SK-N-SH (cell line): ENCODE measurements around the gene SIGLECL1. TPM values are rescaled to one million over a fixed set of nuclear protein-coding genes. Genes with fewer than 3 reads are reported as not detected.

ENCODE experiments used
- CTCF ChIA-PET: fragments of 300-600, 350-600 bp; formaldehyde crosslinking; extraction: SDS; loops from one replicate; lab custom pipeline; 2021; lab: Yijun Ruan, JAX
- POLR2A ChIA-PET: fragments of 350-600 bp; sonication (Branson Sonifier 250); formaldehyde crosslinking; extraction: SDS; loops from one replicate; lab custom pipeline; 2020; ENCODE audit warnings: antibody characterized with exemption, inconsistent platforms; lab: Yijun Ruan, JAX
- DNase-seq: peaks from one replicate; pipeline ENCODE4 v3.0.0; 2012
- H2AFZ ChIP-seq: fragments of 200-600 bp; sonication (generic); 2 replicates; pipeline ENCODE4 v1.8.1; 2016; ENCODE audit warnings: antibody characterized with exemption, mild to moderate bottlenecking, low read depth
- H3F3A ChIP-seq: fragments of 200-600 bp; sonication (generic); replicated peaks from 2 replicates; pipeline ENCODE3; 2016; ENCODE audit warnings: antibody characterized with exemption, mild to moderate bottlenecking; ENCODE audit not compliant: insufficient read depth
- H3K27ac ChIP-seq, 2 experiments: fragments of 200-500 bp in 1 of 2; fragments of 200-600 bp in 1 of 2; sonication (Bioruptor generic) in 1 of 2; sonication (generic), shearing (Covaris generic) in 1 of 2; 2 replicates each; pipeline versions ENCODE4 v1.5.1 to v1.6.1; 2014 to 2016; ENCODE audit warnings: low read depth in 2 of 2, inconsistent platforms in 1 of 2, low read length in 1 of 2, mild to moderate bottlenecking in 1 of 2, mixed read lengths in 1 of 2
- H3K27me3 ChIP-seq: fragments of 200-600 bp; sonication (generic), shearing (Covaris generic); 2 replicates; pipeline ENCODE4 v1.6.1; 2016; ENCODE audit warnings: mixed run types; ENCODE audit not compliant: insufficient read depth
- H3K36me3 ChIP-seq, 2 experiments: fragments of 200-500 bp in 1 of 2; fragments of 200-600 bp in 1 of 2; sonication (Bioruptor generic) in 1 of 2; sonication (generic) in 1 of 2; replicated peaks in 1 of 2; 2 replicates each; pipeline versions ENCODE3 to v1.5.1; 2014 to 2016; ENCODE audit warnings: low read length in 1 of 2, mild to moderate bottlenecking in 1 of 2; ENCODE audit not compliant: insufficient read depth in 2 of 2, control insufficient read depth in 1 of 2
- H3K4me1 ChIP-seq, 2 experiments: fragments of 200-500 bp in 1 of 2; fragments of 200-600 bp in 1 of 2; sonication (Bioruptor generic) in 1 of 2; sonication (generic), shearing (Covaris generic) in 1 of 2; 2 replicates each; pipeline versions ENCODE4 v1.5.1 to v1.6.1; 2014 to 2016; ENCODE audit warnings: low read depth in 1 of 2, low read length in 1 of 2, mixed run types in 1 of 2; ENCODE audit not compliant: insufficient read depth in 2 of 2, control insufficient read depth in 1 of 2
- H3K4me2 ChIP-seq: fragments of 200-600 bp; sonication (generic), shearing (Covaris generic); 2 replicates; pipeline ENCODE4 v1.6.1; 2017; ENCODE audit warnings: mixed run types
- H3K4me3 ChIP-seq, 2 experiments: fragments of 200-500 bp in 1 of 2; fragments of 200-600 bp in 1 of 2; sonication (Bioruptor generic) in 1 of 2; sonication (generic), shearing (Covaris generic) in 1 of 2; 2 replicates each; pipeline versions ENCODE4 v1.5.1 to v1.8.1; 2014 to 2016; ENCODE audit warnings: low read depth in 2 of 2, inconsistent platforms in 1 of 2, low read length in 1 of 2, mild to moderate bottlenecking in 1 of 2, mixed read lengths in 1 of 2, moderate library complexity in 1 of 2
- H3K79me2 ChIP-seq: fragments of 200-600 bp; sonication (generic); 2 replicates; pipeline ENCODE4 v1.8.1; 2017; ENCODE audit warnings: mild to moderate bottlenecking; ENCODE audit not compliant: insufficient read depth
- H3K9ac ChIP-seq: fragments of 200-600 bp; sonication (generic); 2 replicates; pipeline ENCODE4 v1.6.1; 2017; ENCODE audit warnings: mixed run types
- H3K9me2 ChIP-seq: fragments of 200-600 bp; sonication (generic); 2 replicates; pipeline ENCODE4 v1.6.1; 2017; ENCODE audit warnings: mixed run types
- H3K9me3 ChIP-seq: fragments of 200-600 bp; sonication (generic); 2 replicates; pipeline ENCODE4 v1.6.1; 2017; ENCODE audit warnings: mixed run types, mild to moderate bottlenecking, moderate library complexity
- H4K20me1 ChIP-seq: fragments of 200-600 bp; sonication (generic); 2 replicates; pipeline ENCODE4 v1.6.1; 2017; ENCODE audit warnings: mild to moderate bottlenecking, mixed run types; ENCODE audit not compliant: insufficient read depth
- CHD2 ChIP-seq: fragments of 150-350 bp; IDR thresholded peaks from 2 replicates; pipeline ENCODE4 v1.6.1; 2018; ENCODE audit warnings: low read length; ENCODE audit not compliant: partially characterized antibody
- EP300 ChIP-seq, 2 experiments: IDR thresholded peaks; 2 replicates each; pipeline versions ENCODE4 v1.4.0 to v1.6.1; 2012; ENCODE audit warnings: borderline replicate concordance in 1 of 2, low read depth in 1 of 2, low read length in 1 of 2
- EZH2phosphoT487 ChIP-seq: fragments of 200-600 bp; sonication (generic); IDR thresholded peaks from 2 replicates; pipeline ENCODE4 v1.6.1; 2017; ENCODE audit warnings: low read depth, mixed run types, mild to moderate bottlenecking, antibody characterized with exemption, moderate library complexity, borderline replicate concordance
- FOXM1 ChIP-seq: IDR thresholded peaks from 2 replicates; pipeline ENCODE4 v1.4.0; 2012; ENCODE audit warnings: low read depth, mild to moderate bottlenecking
- GABPA ChIP-seq: IDR thresholded peaks from 2 replicates; pipeline ENCODE4 v1.4.0; 2012; ENCODE audit warnings: low read depth, mild to moderate bottlenecking
- JUND ChIP-seq: IDR thresholded peaks from 2 replicates; pipeline ENCODE4 v1.4.0; 2012
- MEF2A ChIP-seq: IDR thresholded peaks from 2 replicates; pipeline ENCODE4 v1.4.0; 2012; ENCODE audit warnings: low read depth, borderline replicate concordance
- MXI1 ChIP-seq: IDR thresholded peaks from 2 replicates; pipeline ENCODE4 v1.6.1; 2012; ENCODE audit warnings: mild to moderate bottlenecking, low read depth, low read length, improper control_type of control experiment
- NFIC ChIP-seq: IDR thresholded peaks from 2 replicates; pipeline ENCODE4 v1.4.0; 2012; ENCODE audit warnings: borderline replicate concordance
- NRF1 ChIP-seq: IDR thresholded peaks from 2 replicates; pipeline ENCODE4 v1.6.1; 2012; ENCODE audit warnings: low read depth, mild to moderate bottlenecking, low read length
- POLR2AphosphoS5 ChIP-seq: IDR thresholded peaks from 2 replicates; pipeline ENCODE4 v1.6.1; 2012; ENCODE audit warnings: low read depth, low read length
- RAD21 ChIP-seq: IDR thresholded peaks from 2 replicates; pipeline ENCODE4 v1.6.1; 2012; ENCODE audit warnings: mild to moderate bottlenecking, low read length
- RFX5 ChIP-seq: IDR thresholded peaks from 2 replicates; pipeline ENCODE4 v1.6.1; 2012; ENCODE audit warnings: mild to moderate bottlenecking, improper control_type of control experiment, low read length
- YY1 ChIP-seq: IDR thresholded peaks from 2 replicates; pipeline ENCODE4 v1.4.0; 2012; ENCODE audit warnings: low read depth, mild to moderate bottlenecking
- WGBS: methylation state at CpG from one replicate; pipeline ENCODE4 v1.1.6; 2017; ENCODE audit warnings: low lambda C conversion rate; 5-methylcytosine and 5-hydroxymethylcytosine counted together
- polyA plus RNA-seq, 3 experiments: library from polyadenylated mRNA; depleted of rRNA; stranded (reverse); fragments of >200 nt; gene quantifications; 2 replicates each; pipeline ENCODE4 v1.2.3, GENCODE V29; 2012
- TF ChIP-seq, protein P1 (sequence below): IDR thresholded peaks from 2 replicates; pipeline ENCODE4 v1.6.1; 2012; ENCODE audit warnings: mild to moderate bottlenecking, low read depth, low read length, moderate library complexity
- TF ChIP-seq, protein P2 (sequence below): fragments of 150-350 bp; IDR thresholded peaks from 2 replicates; pipeline ENCODE4 v1.6.1; 2017; ENCODE audit warnings: antibody characterized with exemption, low read length, low read depth, borderline replicate concordance
- TF ChIP-seq, protein P3 (sequence below): IDR thresholded peaks from 2 replicates; pipeline ENCODE4 v1.4.0; 2012; ENCODE audit warnings: low read depth

Gene SIGLECL1
- polyA plus RNA-seq, 1 of the 3 experiments (the other 2 are of a cell fraction) = not detected

DNA sequence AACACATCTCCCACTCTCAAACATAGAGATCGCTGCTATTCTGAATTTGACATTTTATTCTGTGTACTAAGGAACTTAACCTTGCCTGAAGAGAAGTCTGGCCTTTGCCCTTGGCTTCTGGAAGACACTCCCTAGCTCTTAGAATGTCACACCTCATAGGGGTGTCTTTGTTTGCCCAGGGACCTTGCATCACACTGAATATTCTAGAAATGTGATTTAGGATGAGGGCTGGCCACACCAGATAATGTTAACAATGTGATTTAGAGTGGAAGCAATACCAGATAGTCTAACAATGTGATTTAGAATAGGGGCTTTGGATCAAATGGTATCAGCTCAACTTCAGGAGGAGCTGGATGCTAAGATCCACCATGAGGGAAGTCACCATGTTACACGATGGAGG, 6.6 kb downstream of the SIGLECL1 start:
- no peaks in the 10 kb centered on the region for H3K36me3 ChIP-seq
- H3K4me2 ChIP-seq = no peak overlapping the region
- H3K9me3 ChIP-seq = no peaks in the 10 kb centered on the region
- WGBS = 0% methylated on average over 2 of the region's 2 CpGs
- CTCF ChIA-PET = interaction anchor here (0.8 to 2.0 kb wide), 3 partner anchors 8 to 399 kb away, joined by 3 to 8 read pairs (median 3); no protein-coding TSS in a partner anchor
- H3K4me1 ChIP-seq = no peaks in the 10 kb centered on the region
- no peak for DNase-seq
- H4K20me1 ChIP-seq = no peaks in the 10 kb centered on the region
- no peak overlapping the region for H3K9ac ChIP-seq
- H3F3A ChIP-seq = no peaks in the 10 kb centered on the region
- no peaks in the 10 kb centered on the region for H3K9me2 ChIP-seq
- POLR2A ChIA-PET = no interaction called here
- H3K27me3 ChIP-seq = peaks cover 6% of the 10 kb centered on the region
- H3K4me3 ChIP-seq = no peak overlapping the region
- H3K79me2 ChIP-seq = no peaks in the 10 kb centered on the region
- H2AFZ ChIP-seq = no peak overlapping the region
- TF ChIP-seq, protein P1, sequence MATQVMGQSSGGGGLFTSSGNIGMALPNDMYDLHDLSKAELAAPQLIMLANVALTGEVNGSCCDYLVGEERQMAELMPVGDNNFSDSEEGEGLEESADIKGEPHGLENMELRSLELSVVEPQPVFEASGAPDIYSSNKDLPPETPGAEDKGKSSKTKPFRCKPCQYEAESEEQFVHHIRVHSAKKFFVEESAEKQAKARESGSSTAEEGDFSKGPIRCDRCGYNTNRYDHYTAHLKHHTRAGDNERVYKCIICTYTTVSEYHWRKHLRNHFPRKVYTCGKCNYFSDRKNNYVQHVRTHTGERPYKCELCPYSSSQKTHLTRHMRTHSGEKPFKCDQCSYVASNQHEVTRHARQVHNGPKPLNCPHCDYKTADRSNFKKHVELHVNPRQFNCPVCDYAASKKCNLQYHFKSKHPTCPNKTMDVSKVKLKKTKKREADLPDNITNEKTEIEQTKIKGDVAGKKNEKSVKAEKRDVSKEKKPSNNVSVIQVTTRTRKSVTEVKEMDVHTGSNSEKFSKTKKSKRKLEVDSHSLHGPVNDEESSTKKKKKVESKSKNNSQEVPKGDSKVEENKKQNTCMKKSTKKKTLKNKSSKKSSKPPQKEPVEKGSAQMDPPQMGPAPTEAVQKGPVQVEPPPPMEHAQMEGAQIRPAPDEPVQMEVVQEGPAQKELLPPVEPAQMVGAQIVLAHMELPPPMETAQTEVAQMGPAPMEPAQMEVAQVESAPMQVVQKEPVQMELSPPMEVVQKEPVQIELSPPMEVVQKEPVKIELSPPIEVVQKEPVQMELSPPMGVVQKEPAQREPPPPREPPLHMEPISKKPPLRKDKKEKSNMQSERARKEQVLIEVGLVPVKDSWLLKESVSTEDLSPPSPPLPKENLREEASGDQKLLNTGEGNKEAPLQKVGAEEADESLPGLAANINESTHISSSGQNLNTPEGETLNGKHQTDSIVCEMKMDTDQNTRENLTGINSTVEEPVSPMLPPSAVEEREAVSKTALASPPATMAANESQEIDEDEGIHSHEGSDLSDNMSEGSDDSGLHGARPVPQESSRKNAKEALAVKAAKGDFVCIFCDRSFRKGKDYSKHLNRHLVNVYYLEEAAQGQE = no peak
- TF ChIP-seq NFIC (no peak), FOXM1 (no peak), RAD21 (no peak), CHD2 (no peak), NRF1 (no peak), EP300 (IDR thresholded peaks at IDR 0.05; ENCODE audit: borderline replicate concordance in 1 of 2, low read depth in 1 of 2, low read length in 1 of 2) (no peak), RFX5 (no peak), YY1 (no peak), JUND (no peak), EZH2phosphoT487 (no peak), GABPA (no peak), MEF2A (no peak), POLR2AphosphoS5 (no peak), MXI1 (no peak)
- TF ChIP-seq, protein P2, sequence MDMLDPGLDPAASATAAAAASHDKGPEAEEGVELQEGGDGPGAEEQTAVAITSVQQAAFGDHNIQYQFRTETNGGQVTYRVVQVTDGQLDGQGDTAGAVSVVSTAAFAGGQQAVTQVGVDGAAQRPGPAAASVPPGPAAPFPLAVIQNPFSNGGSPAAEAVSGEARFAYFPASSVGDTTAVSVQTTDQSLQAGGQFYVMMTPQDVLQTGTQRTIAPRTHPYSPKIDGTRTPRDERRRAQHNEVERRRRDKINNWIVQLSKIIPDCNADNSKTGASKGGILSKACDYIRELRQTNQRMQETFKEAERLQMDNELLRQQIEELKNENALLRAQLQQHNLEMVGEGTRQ = no peak
- TF ChIP-seq, protein P3, sequence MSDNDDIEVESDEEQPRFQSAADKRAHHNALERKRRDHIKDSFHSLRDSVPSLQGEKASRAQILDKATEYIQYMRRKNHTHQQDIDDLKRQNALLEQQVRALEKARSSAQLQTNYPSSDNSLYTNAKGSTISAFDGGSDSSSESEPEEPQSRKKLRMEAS = no peak
- no peak overlapping the region for H3K27ac ChIP-seq
